ENCODE measurements around the gene APOA1.

- TF ChIP-seq POLR2A (IDR thresholded peaks at IDR 0.05; ENCODE audit: low read depth, low read length) (no peak), POLR2AphosphoS5 (IDR thresholded peaks at IDR 0.05; ENCODE audit: low read depth, low read length) (no peak)
These were observed 42.6 kb downstream of the APOA1 start for GRCh38 chr11:116794851-116795250.

All from GM12891 (cell line).